GM21381 (cell line): Measurements from ENCODE around the gene ST6GAL1.
A peak's percentile ranks its signal among the peaks of the same experiment; 100 is the strongest.
"Not testable (repeated sequence)": the region's sequence is repeated elsewhere in the genome, so short reads cannot be mapped to it uniquely, and the experiment has no call there.

Experiments used
- ATAC-seq: cut with Tn5 transposase; IDR thresholded peaks from one replicate; pipeline ENCODE4 v1.9.1; 2021; ENCODE audit warnings: mild to moderate bottlenecking, moderate library complexity; ENCODE audit not compliant: unreplicated experiment

The ST6GAL1 gene

GRCh38 chr3:187017511-187018230 is 87.3 kb downstream of the ST6GAL1 start:
- ATAC-seq: no peak

- no peak for ATAC-seq
These were observed 89.3 kb downstream of the ST6GAL1 start for GRCh38 chr3:187019542-187020072.

- no peak for ATAC-seq
These were observed 90.0 kb downstream of the ST6GAL1 start for GRCh38 chr3:187020376-187020775.

GRCh38 chr3:187021748-187022402 is 91.5 kb downstream of the ST6GAL1 start:
- peak; percentile 38 for ATAC-seq

- ATAC-seq: no peak
These were observed 92.2 kb downstream of the ST6GAL1 start for GRCh38 chr3:187022403-187023029.

- ATAC-seq: not testable (repeated sequence)
These were observed 93.0 kb downstream of the ST6GAL1 start for GRCh38 chr3:187023340-187023739.

GRCh38 chr3:187024536-187025226 is 94.4 kb downstream of the ST6GAL1 start:
- ATAC-seq: no peak

- peak; percentile 37 for ATAC-seq
These were observed 94.9 kb downstream of the ST6GAL1 start for GRCh38 chr3:187025254-187025655.

- ATAC-seq: peak; percentile 28
These were observed 95.5 kb downstream of the ST6GAL1 start for GRCh38 chr3:187025656-187026316.

GRCh38 chr3:187026317-187026670 is 96.0 kb downstream of the ST6GAL1 start:
- no peak for ATAC-seq

GRCh38 chr3:187027531-187028278 is 97.4 kb downstream of the ST6GAL1 start:
- ATAC-seq: no peak

GRCh38 chr3:187031934-187032333 is 101.6 kb downstream of the ST6GAL1 start:
- ATAC-seq: no peak

GRCh38 chr3:187036394-187036793 is 106.1 kb downstream of the ST6GAL1 start:
- no peak for ATAC-seq

GRCh38 chr3:187039100-187039722 is 108.9 kb downstream of the ST6GAL1 start:
- ATAC-seq: no peak

GRCh38 chr3:187039723-187040414 is 109.5 kb downstream of the ST6GAL1 start:
- ATAC-seq: no peak

- no peak for ATAC-seq
These were observed 110.4 kb downstream of the ST6GAL1 start for GRCh38 chr3:187040516-187041361.

GRCh38 chr3:187041362-187042307 is 111.3 kb downstream of the ST6GAL1 start:
- ATAC-seq: peak; percentile 39
